ENCODE data around the gene SMAD6. TPM values are rescaled to one million over a fixed set of nuclear protein-coding genes. Genes with fewer than 3 reads are reported as not detected.

The SMAD6 gene
- total RNA-seq, 1 experiment from 2014 or later = 7.6 TPM

DNA sequence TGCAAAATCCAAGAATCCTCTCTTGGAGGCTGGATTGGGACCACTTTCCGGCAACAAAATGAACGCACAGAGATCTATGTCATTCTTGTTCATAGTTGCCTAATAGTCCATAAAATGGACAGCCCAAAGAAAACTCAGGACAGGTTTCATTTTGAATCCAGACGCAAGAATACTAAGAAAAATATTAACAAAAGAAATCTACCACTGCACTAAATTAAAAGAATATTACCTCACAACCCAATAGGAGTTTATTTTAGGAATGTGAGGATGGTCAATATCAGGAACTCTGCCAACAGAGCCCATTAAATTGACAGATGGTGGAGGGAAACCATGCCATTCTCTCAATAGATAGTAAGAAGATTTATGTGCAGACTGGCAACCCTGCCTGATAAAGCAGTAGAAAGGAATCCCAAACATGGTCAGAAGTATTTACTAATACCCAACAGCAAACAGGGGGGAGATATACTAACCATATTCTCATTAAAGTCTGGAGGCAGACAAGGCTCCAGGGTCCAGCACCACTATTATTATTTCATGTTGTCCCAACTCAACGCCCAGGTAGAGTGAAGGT lies 127.6 kb downstream of the SMAD6 start:
- Histone ChIP-seq H3K36me3 (no peaks in the 10 kb centered on the region), H3K4me1 (peaks cover 2% of the 10 kb centered on the region; the same call in 1 of the 2 replicates), H3K4me3 (no peak overlapping the region), H3K27ac (no peak overlapping the region), H3K27me3 (peaks cover 5% of the 10 kb centered on the region; the same call in 1 of the 2 replicates), H3K9me3 (replicated peaks) (no peaks in the 10 kb centered on the region; the same call in 1 of the 2 replicates)
- DNase-seq = no peak

DNA sequence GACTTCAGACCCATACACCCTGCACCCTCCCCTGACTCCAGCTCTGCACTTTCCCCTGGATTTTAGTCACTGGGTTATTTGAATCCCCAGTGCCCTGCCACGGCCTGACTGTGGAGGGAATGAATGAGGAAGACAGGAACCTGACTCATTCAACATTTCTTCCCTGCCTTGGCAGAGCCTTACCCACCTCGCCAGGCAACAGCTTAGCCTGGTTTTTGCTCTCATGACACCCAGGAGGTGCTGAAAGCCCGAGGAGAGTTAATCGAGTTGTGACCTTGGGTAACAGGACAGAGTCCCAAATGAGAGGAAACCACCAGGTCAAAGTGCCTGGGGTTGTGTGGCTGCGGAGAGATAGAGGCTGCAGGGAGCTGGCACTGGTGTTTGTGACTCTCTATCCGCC lies 128.3 kb downstream of the SMAD6 start:
- no peak overlapping the region for H3K27ac ChIP-seq
- peaks cover 9% of the 10 kb centered on the region for H3K4me1 ChIP-seq
- no peaks in the 10 kb centered on the region; the same call in 1 of the 2 replicates for H3K9me3 ChIP-seq (replicated peaks)
- H3K36me3 ChIP-seq = no peaks in the 10 kb centered on the region
- DNase-seq = no peak
- H3K4me3 ChIP-seq = no peak overlapping the region
- H3K27me3 ChIP-seq = peaks cover 5% of the 10 kb centered on the region; the same call in 1 of the 2 replicates

- H3K27me3 ChIP-seq = peaks cover 5% of the 10 kb centered on the region; the same call in 1 of the 2 replicates
- H3K4me3 ChIP-seq = no peak overlapping the region
- H3K9me3 ChIP-seq (replicated peaks) = no peaks in the 10 kb centered on the region; the same call in 1 of the 2 replicates
- no peak for DNase-seq
- peaks cover 10% of the 10 kb centered on the region for H3K4me1 ChIP-seq
- H3K27ac ChIP-seq = no peak overlapping the region
- H3K36me3 ChIP-seq = no peaks in the 10 kb centered on the region
These were observed 128.8 kb downstream of the SMAD6 start for GRCh38 chr15:66830823-66831222.

- H3K4me1 ChIP-seq = peaks cover 10% of the 10 kb centered on the region
- peaks cover 5% of the 10 kb centered on the region; the same call in 1 of the 2 replicates for H3K27me3 ChIP-seq
- no peak overlapping the region for H3K27ac ChIP-seq
- no peak for DNase-seq
- no peaks in the 10 kb centered on the region; the same call in 1 of the 2 replicates for H3K9me3 ChIP-seq (replicated peaks)
- no peaks in the 10 kb centered on the region for H3K36me3 ChIP-seq
- no peak overlapping the region for H3K4me3 ChIP-seq
These were observed 129.3 kb downstream of the SMAD6 start for GRCh38 chr15:66831289-66831688.

DNA sequence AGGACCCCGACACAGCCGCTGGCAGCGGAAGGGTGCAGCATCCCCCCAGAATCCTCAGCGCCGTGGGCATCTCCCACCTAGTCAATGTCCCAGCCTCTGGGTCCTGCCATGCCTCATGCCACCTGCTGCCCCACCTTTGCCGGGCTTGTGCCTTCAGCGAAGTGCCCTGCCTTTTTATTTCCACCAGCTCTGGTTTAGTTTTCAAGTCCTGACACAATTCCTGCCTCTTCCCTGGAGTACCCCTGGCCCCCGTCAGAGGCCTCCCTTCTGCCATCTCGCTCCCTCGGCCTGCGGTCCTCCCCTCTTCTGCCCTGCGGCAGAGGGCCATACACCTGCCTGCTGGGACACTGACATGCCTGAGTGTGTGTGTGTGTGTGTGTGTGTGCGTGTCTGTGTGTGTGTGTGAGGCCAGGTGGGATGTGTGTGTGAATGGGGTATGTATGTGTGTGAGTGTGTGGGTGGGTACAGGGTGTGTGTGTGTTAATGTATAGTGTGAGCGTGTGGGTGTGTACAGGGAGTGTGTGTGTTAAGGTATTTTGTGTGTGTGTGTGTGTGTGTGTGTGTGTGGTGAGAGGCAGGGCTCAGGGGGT lies 129.9 kb downstream of the SMAD6 start:
- no peaks in the 10 kb centered on the region; the same call in 1 of the 2 replicates for H3K9me3 ChIP-seq (replicated peaks)
- H3K27me3 ChIP-seq = peaks cover 5% of the 10 kb centered on the region; the same call in 1 of the 2 replicates
- no peaks in the 10 kb centered on the region for H3K36me3 ChIP-seq
- DNase-seq = no peak
- H3K27ac ChIP-seq = no peak overlapping the region
- H3K4me1 ChIP-seq = peaks cover 10% of the 10 kb centered on the region
- no peak overlapping the region for H3K4me3 ChIP-seq

Other genes starting within 250 kb of the SMAD6 start
- 14.6 and 17.1 TPM in 2 replicates for gene SNAPC5, start 204.5 kb upstream of the SMAD6 start, total RNA-seq (2014; rRNA removed; shearing (Covaris generic))
- gene RPL4, start 197.4 kb upstream of the SMAD6 start, total RNA-seq (2014; rRNA removed; shearing (Covaris generic)) = 6,637 and 6,933 TPM in 2 replicates
- 53.4 and 61.8 TPM in 2 replicates for gene ZWILCH, start 196.9 kb upstream of the SMAD6 start, total RNA-seq (2014; rRNA removed; shearing (Covaris generic))
- gene LCTL, start 136.2 kb upstream of the SMAD6 start, total RNA-seq (2014; rRNA removed; shearing (Covaris generic)) = 1.8 and 2.0 TPM in 2 replicates